Fibroblast of lung (primary cell): ENCODE data around the gene TBC1D17.

Source experiments
- EZH2 ChIP-seq: IDR thresholded peaks from 2 replicates; pipeline ENCODE4 v1.5.1; 2012; ENCODE audit warnings: low read length, control low read depth, mild to moderate bottlenecking; ENCODE audit errors: missing control alignments
- TF ChIP-seq, protein P1 (sequence below), 2 donors: IDR thresholded peaks in 1 of 2; conservative IDR thresholded peaks in 1 of 2; 1 replicate in 1 of 2; 2 replicates in 1 of 2; pipeline ENCODE4 v1.5.1; 2011 to 2012; ENCODE audit warnings: low read length in 2 of 2, control low read depth in 1 of 2, inconsistent platforms in 1 of 2, low read depth in 1 of 2, mild to moderate bottlenecking in 1 of 2

DNA sequence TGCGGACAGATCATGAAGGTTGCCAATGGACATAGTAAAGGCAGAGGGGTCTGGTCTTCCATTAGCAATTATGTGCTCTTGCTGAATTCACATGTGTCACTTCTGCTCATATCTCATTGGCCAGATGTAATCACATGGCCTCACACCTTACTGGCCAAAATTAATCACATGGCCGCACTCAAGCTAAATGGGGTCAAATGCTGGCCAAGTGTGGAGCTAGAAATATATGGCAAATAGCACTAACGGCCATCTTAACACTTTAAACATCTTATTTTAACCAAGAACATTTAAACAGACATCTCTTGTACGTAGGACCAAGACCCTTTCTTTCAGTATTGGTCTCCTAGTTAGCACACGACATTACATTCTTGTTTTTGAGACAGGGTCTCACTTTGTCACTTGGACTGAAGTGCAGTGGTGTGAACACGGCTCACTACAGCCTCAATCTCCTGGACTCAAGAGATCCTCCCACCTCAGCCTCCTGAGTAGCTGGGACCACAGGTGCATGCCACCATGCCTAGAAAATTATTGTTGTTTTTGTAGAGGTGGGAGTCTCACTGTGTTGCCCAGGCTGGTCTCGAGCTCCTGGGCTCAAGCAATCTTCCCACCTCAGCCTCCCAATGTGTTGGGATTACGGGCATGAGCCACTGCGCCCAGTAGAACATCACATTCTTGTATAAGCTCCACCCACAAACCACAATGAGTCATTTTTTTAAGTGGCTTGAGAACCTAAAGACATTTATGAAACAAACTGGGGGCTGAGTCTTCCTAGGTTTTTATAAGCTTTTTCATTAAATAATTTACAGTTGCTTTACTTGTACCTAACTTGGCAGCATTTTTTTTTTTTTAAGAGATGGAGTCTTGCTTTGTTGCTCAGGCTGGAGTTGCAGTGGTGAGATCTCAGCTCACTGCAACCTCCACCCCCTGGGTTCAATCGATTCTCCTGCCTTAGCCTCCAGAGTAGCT is 29.5 kb upstream of the TBC1D17 start:
- TF ChIP-seq, protein P1, sequence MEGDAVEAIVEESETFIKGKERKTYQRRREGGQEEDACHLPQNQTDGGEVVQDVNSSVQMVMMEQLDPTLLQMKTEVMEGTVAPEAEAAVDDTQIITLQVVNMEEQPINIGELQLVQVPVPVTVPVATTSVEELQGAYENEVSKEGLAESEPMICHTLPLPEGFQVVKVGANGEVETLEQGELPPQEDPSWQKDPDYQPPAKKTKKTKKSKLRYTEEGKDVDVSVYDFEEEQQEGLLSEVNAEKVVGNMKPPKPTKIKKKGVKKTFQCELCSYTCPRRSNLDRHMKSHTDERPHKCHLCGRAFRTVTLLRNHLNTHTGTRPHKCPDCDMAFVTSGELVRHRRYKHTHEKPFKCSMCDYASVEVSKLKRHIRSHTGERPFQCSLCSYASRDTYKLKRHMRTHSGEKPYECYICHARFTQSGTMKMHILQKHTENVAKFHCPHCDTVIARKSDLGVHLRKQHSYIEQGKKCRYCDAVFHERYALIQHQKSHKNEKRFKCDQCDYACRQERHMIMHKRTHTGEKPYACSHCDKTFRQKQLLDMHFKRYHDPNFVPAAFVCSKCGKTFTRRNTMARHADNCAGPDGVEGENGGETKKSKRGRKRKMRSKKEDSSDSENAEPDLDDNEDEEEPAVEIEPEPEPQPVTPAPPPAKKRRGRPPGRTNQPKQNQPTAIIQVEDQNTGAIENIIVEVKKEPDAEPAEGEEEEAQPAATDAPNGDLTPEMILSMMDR (conservative IDR thresholded peaks at IDR 0.05 in 1 of 2, IDR thresholded peaks at IDR 0.05 in 1 of 2; ENCODE audit: low read depth in 1 of 2, low read length in 2 of 2), result no peak
- TF ChIP-seq EZH2, result no peak
